IPS-11a (cell line): Measurements from ENCODE around the gene SLC25A27.

Source experiments
- H3K4me3 ChIP-seq: one replicate; pipeline ENCODE4 v1.5.1; 2013; ENCODE audit warnings: low read depth, low read length, control low read depth

SLC25A27 gene

DNA sequence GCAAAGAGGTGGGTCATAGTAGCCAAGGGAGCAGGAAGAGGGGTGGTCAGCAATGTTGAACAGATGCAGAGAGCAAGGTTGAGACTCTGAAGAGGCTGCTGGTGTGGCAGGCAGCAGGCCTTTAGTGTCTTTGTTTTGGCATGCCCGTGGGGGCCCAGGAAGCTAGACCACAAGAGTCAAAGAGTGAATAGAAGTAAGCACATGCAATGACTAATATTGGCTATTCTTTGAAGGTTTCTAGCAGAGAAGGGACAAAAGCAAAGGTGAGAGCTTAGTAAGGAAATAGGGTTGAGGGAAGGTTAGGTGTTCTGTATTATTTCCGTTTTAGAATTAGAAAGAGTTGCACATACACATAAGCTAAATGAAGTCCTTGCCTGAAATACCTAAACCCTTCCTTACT lies 53.7 kb downstream of the SLC25A27 start:
- no peak overlapping the region for H3K4me3 ChIP-seq

- H3K4me3 ChIP-seq = no peak overlapping the region
Measured at GRCh38 chr6:46711491-46711890, 58.7 kb downstream of the SLC25A27 start.

GRCh38 chr6:46715141-46715540 lies 62.4 kb downstream of the SLC25A27 start:
- no peak overlapping the region for H3K4me3 ChIP-seq

DNA sequence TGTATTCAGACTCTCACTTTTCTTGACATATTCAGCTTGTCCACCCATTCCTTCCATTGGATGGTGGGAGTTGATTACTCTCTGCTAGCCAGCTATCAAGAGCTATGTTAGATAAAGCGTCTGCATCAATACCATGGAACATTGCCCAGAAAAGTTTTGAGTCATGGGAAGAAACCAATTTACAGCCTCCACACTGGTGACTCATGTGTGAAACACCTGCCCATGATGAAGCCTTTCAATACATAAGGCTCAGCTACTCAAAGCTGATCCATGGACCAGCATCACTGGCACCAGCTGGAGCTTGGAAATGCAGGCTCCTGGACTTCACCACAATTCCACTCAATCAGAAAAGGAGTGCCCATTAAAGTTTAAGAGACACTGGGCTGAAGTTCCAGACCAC lies 66.3 kb downstream of the SLC25A27 start:
- no peak overlapping the region for H3K4me3 ChIP-seq

- H3K4me3 ChIP-seq = no peak overlapping the region
Measured at GRCh38 chr6:46720401-46720800, 67.6 kb downstream of the SLC25A27 start.
